ENCODE results near the gene CHSY1. TPM values are rescaled to one million over a fixed set of nuclear protein-coding genes. Genes with fewer than 3 reads are reported as not detected.

The CHSY1 gene
- polyA plus RNA-seq, 2 donors: 3.3 to 5.2 TPM

- H3K27ac ChIP-seq (ENCODE audit: low read depth in 2 of 2, low read length in 1 of 2): no peak overlapping the region
- no peaks in the 10 kb centered on the region for H3K36me3 ChIP-seq (ENCODE audit: control insufficient read depth in 2 of 2, insufficient read depth in 2 of 2, low read length in 1 of 2)
- no peaks in the 10 kb centered on the region for H3K9me3 ChIP-seq (ENCODE audit: control insufficient read depth in 2 of 2, insufficient read depth in 1 of 2, low read depth in 1 of 2, low read length in 1 of 2)
- H3K4me1 ChIP-seq (ENCODE audit: control insufficient read depth in 2 of 2, insufficient read depth in 2 of 2, low read length in 1 of 2): no peaks in the 10 kb centered on the region
- 89 to 90% methylated on average over 27 of the region's 27 CpGs for WGBS, 2 donors
- no peaks in the 10 kb centered on the region for H3K27me3 ChIP-seq (ENCODE audit: control insufficient read depth in 1 of 2, insufficient read depth in 2 of 2, low read length in 2 of 2)
- H3K4me3 ChIP-seq (ENCODE audit: low read depth in 1 of 2, low read length in 2 of 2): no peak overlapping the region
Observed at GRCh38 chr15:101149864-101150722, 101.8 kb downstream of the CHSY1 start.

GRCh38 chr15:101148881-101149664 is 102.8 kb downstream of the CHSY1 start:
- H3K9me3 ChIP-seq (ENCODE audit: control insufficient read depth in 2 of 2, insufficient read depth in 1 of 2, low read depth in 1 of 2, low read length in 1 of 2): no peaks in the 10 kb centered on the region
- no peaks in the 10 kb centered on the region for H3K4me1 ChIP-seq (ENCODE audit: control insufficient read depth in 2 of 2, insufficient read depth in 2 of 2, low read length in 1 of 2)
- H3K27ac ChIP-seq (ENCODE audit: low read depth in 2 of 2, low read length in 1 of 2): no peak overlapping the region
- no peaks in the 10 kb centered on the region for H3K36me3 ChIP-seq (ENCODE audit: control insufficient read depth in 2 of 2, insufficient read depth in 2 of 2, low read length in 1 of 2)
- no peaks in the 10 kb centered on the region for H3K27me3 ChIP-seq (ENCODE audit: control insufficient read depth in 1 of 2, insufficient read depth in 2 of 2, low read length in 2 of 2)
- no peak overlapping the region for H3K4me3 ChIP-seq (ENCODE audit: low read depth in 1 of 2, low read length in 2 of 2)
- WGBS, 2 donors: 85 to 89% methylated on average over 13 of the region's 13 CpGs

- Histone ChIP-seq H3K4me1 (ENCODE audit: control insufficient read depth in 2 of 2, insufficient read depth in 2 of 2, low read length in 1 of 2) (no peaks in the 10 kb centered on the region), H3K36me3 (ENCODE audit: control insufficient read depth in 2 of 2, insufficient read depth in 2 of 2, low read length in 1 of 2) (no peaks in the 10 kb centered on the region), H3K4me3 (ENCODE audit: low read depth in 1 of 2, low read length in 2 of 2) (no peak overlapping the region), H3K27me3 (ENCODE audit: control insufficient read depth in 1 of 2, insufficient read depth in 2 of 2, low read length in 2 of 2) (no peaks in the 10 kb centered on the region), H3K9me3 (ENCODE audit: control insufficient read depth in 2 of 2, insufficient read depth in 1 of 2, low read depth in 1 of 2, low read length in 1 of 2) (no peaks in the 10 kb centered on the region), H3K27ac (ENCODE audit: low read depth in 2 of 2, low read length in 1 of 2) (no peak overlapping the region)
- WGBS, 2 donors: 76 to 82% methylated on average over 17 of the region's 17 CpGs
Observed at GRCh38 chr15:101148166-101148880, 103.5 kb downstream of the CHSY1 start.

GRCh38 chr15:101147181-101147580 is 104.7 kb downstream of the CHSY1 start:
- no peaks in the 10 kb centered on the region for H3K9me3 ChIP-seq (ENCODE audit: control insufficient read depth in 2 of 2, insufficient read depth in 1 of 2, low read depth in 1 of 2, low read length in 1 of 2)
- no peaks in the 10 kb centered on the region for H3K27me3 ChIP-seq (ENCODE audit: control insufficient read depth in 1 of 2, insufficient read depth in 2 of 2, low read length in 2 of 2)
- H3K4me3 ChIP-seq (ENCODE audit: low read depth in 1 of 2, low read length in 2 of 2): no peak overlapping the region
- WGBS, 2 donors: 75 to 76% methylated on average over 5 of the region's 5 CpGs
- H3K4me1 ChIP-seq (ENCODE audit: control insufficient read depth in 2 of 2, insufficient read depth in 2 of 2, low read length in 1 of 2): no peaks in the 10 kb centered on the region
- H3K27ac ChIP-seq (ENCODE audit: low read depth in 2 of 2, low read length in 1 of 2): no peak overlapping the region
- H3K36me3 ChIP-seq (ENCODE audit: control insufficient read depth in 2 of 2, insufficient read depth in 2 of 2, low read length in 1 of 2): no peaks in the 10 kb centered on the region

- 92 to 93% methylated on average over 8 of the region's 8 CpGs for WGBS, 2 donors
- H3K27ac ChIP-seq (ENCODE audit: low read depth in 2 of 2, low read length in 1 of 2): no peak overlapping the region
- no peaks in the 10 kb centered on the region for H3K27me3 ChIP-seq (ENCODE audit: control insufficient read depth in 1 of 2, insufficient read depth in 2 of 2, low read length in 2 of 2)
- no peaks in the 10 kb centered on the region for H3K4me1 ChIP-seq (ENCODE audit: control insufficient read depth in 2 of 2, insufficient read depth in 2 of 2, low read length in 1 of 2)
- H3K4me3 ChIP-seq (ENCODE audit: low read depth in 1 of 2, low read length in 2 of 2): no peak overlapping the region
- no peaks in the 10 kb centered on the region for H3K9me3 ChIP-seq (ENCODE audit: control insufficient read depth in 2 of 2, insufficient read depth in 1 of 2, low read depth in 1 of 2, low read length in 1 of 2)
- H3K36me3 ChIP-seq (ENCODE audit: control insufficient read depth in 2 of 2, insufficient read depth in 2 of 2, low read length in 1 of 2): no peaks in the 10 kb centered on the region
Observed at GRCh38 chr15:101146118-101146702, 105.6 kb downstream of the CHSY1 start.

GRCh38 chr15:101145362-101145761 is 106.5 kb downstream of the CHSY1 start:
- WGBS, 2 donors: 88 to 91% methylated on average over 4 of the region's 4 CpGs
- Histone ChIP-seq H3K27ac (ENCODE audit: low read depth in 2 of 2, low read length in 1 of 2) (no peak overlapping the region), H3K9me3 (ENCODE audit: control insufficient read depth in 2 of 2, insufficient read depth in 1 of 2, low read depth in 1 of 2, low read length in 1 of 2) (no peaks in the 10 kb centered on the region), H3K36me3 (ENCODE audit: control insufficient read depth in 2 of 2, insufficient read depth in 2 of 2, low read length in 1 of 2) (no peaks in the 10 kb centered on the region), H3K4me3 (ENCODE audit: low read depth in 1 of 2, low read length in 2 of 2) (no peak overlapping the region), H3K27me3 (ENCODE audit: control insufficient read depth in 1 of 2, insufficient read depth in 2 of 2, low read length in 2 of 2) (no peaks in the 10 kb centered on the region), H3K4me1 (ENCODE audit: control insufficient read depth in 2 of 2, insufficient read depth in 2 of 2, low read length in 1 of 2) (no peaks in the 10 kb centered on the region)

- WGBS, 2 donors: 63 to 75% methylated on average over 7 of the region's 7 CpGs
- H3K9me3 ChIP-seq (ENCODE audit: control insufficient read depth in 2 of 2, insufficient read depth in 1 of 2, low read depth in 1 of 2, low read length in 1 of 2): no peaks in the 10 kb centered on the region
- no peaks in the 10 kb centered on the region for H3K4me1 ChIP-seq (ENCODE audit: control insufficient read depth in 2 of 2, insufficient read depth in 2 of 2, low read length in 1 of 2)
- no peaks in the 10 kb centered on the region for H3K27me3 ChIP-seq (ENCODE audit: control insufficient read depth in 1 of 2, insufficient read depth in 2 of 2, low read length in 2 of 2)
- no peak overlapping the region for H3K27ac ChIP-seq (ENCODE audit: low read depth in 2 of 2, low read length in 1 of 2)
- H3K36me3 ChIP-seq (ENCODE audit: control insufficient read depth in 2 of 2, insufficient read depth in 2 of 2, low read length in 1 of 2): no peaks in the 10 kb centered on the region
- H3K4me3 ChIP-seq (ENCODE audit: low read depth in 1 of 2, low read length in 2 of 2): no peak overlapping the region
Observed at GRCh38 chr15:101143321-101143720, 108.5 kb downstream of the CHSY1 start.

GRCh38 chr15:101142711-101143110 is 109.1 kb downstream of the CHSY1 start:
- Histone ChIP-seq H3K9me3 (ENCODE audit: control insufficient read depth in 2 of 2, insufficient read depth in 1 of 2, low read depth in 1 of 2, low read length in 1 of 2) (no peaks in the 10 kb centered on the region), H3K36me3 (ENCODE audit: control insufficient read depth in 2 of 2, insufficient read depth in 2 of 2, low read length in 1 of 2) (no peaks in the 10 kb centered on the region), H3K27me3 (ENCODE audit: control insufficient read depth in 1 of 2, insufficient read depth in 2 of 2, low read length in 2 of 2) (no peaks in the 10 kb centered on the region), H3K4me3 (ENCODE audit: low read depth in 1 of 2, low read length in 2 of 2) (no peak overlapping the region), H3K4me1 (ENCODE audit: control insufficient read depth in 2 of 2, insufficient read depth in 2 of 2, low read length in 1 of 2) (no peaks in the 10 kb centered on the region), H3K27ac (ENCODE audit: low read depth in 2 of 2, low read length in 1 of 2) (no peak overlapping the region)
- 73 to 81% methylated on average over 2 of the region's 2 CpGs for WGBS, 2 donors

- Histone ChIP-seq H3K36me3 (ENCODE audit: control insufficient read depth in 2 of 2, insufficient read depth in 2 of 2, low read length in 1 of 2) (no peaks in the 10 kb centered on the region), H3K27me3 (ENCODE audit: control insufficient read depth in 1 of 2, insufficient read depth in 2 of 2, low read length in 2 of 2) (no peaks in the 10 kb centered on the region), H3K4me3 (ENCODE audit: low read depth in 1 of 2, low read length in 2 of 2) (no peak overlapping the region), H3K9me3 (ENCODE audit: control insufficient read depth in 2 of 2, insufficient read depth in 1 of 2, low read depth in 1 of 2, low read length in 1 of 2) (no peaks in the 10 kb centered on the region), H3K4me1 (ENCODE audit: control insufficient read depth in 2 of 2, insufficient read depth in 2 of 2, low read length in 1 of 2) (peaks cover 0 to 2% of the 10 kb centered on the region in 2 donors), H3K27ac (ENCODE audit: low read depth in 2 of 2, low read length in 1 of 2) (no peak overlapping the region)
Observed at GRCh38 chr15:101141926-101142527, 109.8 kb downstream of the CHSY1 start.
